ENCODE results near the gene CCDC73. TPM values are rescaled to one million over a fixed set of nuclear protein-coding genes. Genes with fewer than 3 reads are reported as not detected.

CCDC73 gene
- total RNA-seq, 1 donor from 2014 or later, result 0.14 TPM

DNA sequence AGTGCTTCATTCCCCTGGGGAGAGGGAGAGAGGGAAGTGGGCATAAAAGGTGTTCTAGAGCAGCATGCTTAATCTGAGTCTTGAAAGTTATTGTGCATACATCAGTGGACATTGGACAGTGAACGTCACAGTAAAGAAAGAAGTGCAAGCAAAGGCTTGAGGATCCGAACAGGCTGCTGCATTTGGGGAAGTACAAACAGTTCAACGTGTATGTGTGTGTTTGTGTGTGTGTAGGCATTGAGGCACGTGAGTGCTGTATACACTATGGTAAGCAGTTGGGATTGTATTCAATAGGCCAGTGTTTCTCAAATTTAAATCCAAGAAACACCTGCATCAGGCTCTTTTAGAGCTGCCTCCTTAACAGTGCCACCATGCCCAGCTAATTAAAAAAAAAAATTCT is 221.2 kb downstream of the CCDC73 start:
- Mint-ChIP-seq H3K36me3 (ENCODE audit: low read depth) (no peaks in the 10 kb centered on the region), H3K4me1 (ENCODE audit: low read depth) (no peaks in the 10 kb centered on the region), H3K27ac (no peak overlapping the region), H3K9me3 (no peaks in the 10 kb centered on the region), H3K27me3 (ENCODE audit: low read depth) (peaks cover 7% of the 10 kb centered on the region), H3K4me3 (ENCODE audit: low read depth) (no peak overlapping the region)
- intact Hi-C loops (cut with micrococcal nuclease), result no loop called here
- DNase-seq (ENCODE audit: low spot score), result no peak

DNA sequence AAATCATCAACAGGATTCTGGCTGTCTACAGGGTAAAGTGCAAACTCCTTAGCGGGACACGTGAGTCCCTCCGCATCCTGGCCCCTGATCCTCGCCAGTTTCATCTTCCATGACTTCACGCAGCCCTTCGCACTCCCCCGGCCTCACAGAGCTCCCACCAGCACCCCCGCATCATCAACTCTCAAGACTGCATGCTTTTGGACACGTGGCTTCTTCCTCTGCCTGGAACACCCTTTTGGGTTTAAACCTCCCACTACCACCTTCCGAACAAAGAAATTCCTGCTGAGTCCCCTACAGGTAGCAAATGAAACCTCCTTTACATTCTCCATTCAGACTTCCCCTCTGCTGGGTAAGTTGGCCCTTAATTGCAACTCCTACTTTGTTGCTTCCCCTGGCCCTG is 223.4 kb downstream of the CCDC73 start:
- no peak overlapping the region for H3K4me3 Mint-ChIP-seq (ENCODE audit: low read depth)

DNA sequence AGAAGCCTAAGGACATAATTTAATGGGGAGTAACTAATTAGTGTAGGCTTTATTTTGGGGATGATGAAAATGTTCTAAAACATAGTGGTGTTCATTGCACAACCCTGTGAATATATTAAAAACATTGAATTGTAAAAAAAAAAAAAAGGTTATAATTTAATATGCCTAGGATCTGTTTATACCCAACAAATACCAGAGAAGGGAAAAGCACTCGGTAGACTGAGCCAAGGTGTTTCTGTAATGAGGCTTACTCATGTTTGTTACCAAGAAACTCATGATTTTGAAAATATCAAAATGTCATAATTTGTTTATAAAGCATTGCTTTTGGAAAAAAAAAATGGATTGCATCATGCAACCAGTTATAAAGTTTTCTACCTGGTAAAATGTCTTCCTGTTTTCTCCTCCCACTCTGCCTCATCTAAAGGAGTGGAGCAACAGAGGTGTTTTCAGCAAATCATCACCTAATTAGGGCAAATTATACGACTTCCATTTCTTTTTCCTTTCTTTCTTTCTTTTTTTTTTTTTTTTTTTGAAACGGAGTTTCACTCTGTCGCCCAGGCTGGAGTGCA is 225.1 kb downstream of the CCDC73 start:
- peaks cover 7% of the 10 kb centered on the region for H3K27me3 Mint-ChIP-seq (ENCODE audit: low read depth)
- no peak overlapping the region for H3K27ac Mint-ChIP-seq
- intact Hi-C loops (cut with micrococcal nuclease), result no loop called here
- H3K36me3 Mint-ChIP-seq (ENCODE audit: low read depth), result no peaks in the 10 kb centered on the region
- H3K9me3 Mint-ChIP-seq, result no peaks in the 10 kb centered on the region
- DNase-seq (ENCODE audit: low spot score), result no peak
- H3K4me1 Mint-ChIP-seq (ENCODE audit: low read depth), result peaks cover 7% of the 10 kb centered on the region
- no peak overlapping the region for H3K4me3 Mint-ChIP-seq (ENCODE audit: low read depth)

More for the DNA sequence above, 223.4 kb downstream of the CCDC73 start:
- intact Hi-C loops (cut with micrococcal nuclease), result no loop called here
- DNase-seq (ENCODE audit: low spot score), result no peak
- Mint-ChIP-seq H3K27me3 (ENCODE audit: low read depth) (peaks cover 7% of the 10 kb centered on the region), H3K9me3 (no peaks in the 10 kb centered on the region), H3K27ac (no peak overlapping the region), H3K4me1 (ENCODE audit: low read depth) (peaks cover 7% of the 10 kb centered on the region), H3K36me3 (ENCODE audit: low read depth) (no peaks in the 10 kb centered on the region)

DNA sequence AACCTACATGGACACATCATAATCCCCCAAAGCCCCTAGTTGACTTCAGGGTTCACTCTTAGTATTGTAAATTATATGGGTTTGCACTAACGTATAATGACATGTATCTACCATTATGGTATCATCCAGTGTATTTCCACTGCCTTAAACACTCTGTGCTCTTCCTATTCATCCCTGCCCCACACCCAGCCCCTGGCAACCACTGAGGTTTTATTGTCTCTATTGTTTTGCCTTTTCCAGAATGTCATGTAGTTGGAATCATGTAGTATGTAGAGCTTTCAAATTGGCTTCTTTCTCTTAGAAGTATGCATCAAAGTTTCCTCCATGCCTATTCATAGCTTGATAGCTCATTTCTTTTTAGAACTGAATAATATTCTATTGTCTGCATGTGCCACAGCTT is 227.3 kb downstream of the CCDC73 start:
- Mint-ChIP-seq H3K27ac (no peak overlapping the region), H3K4me3 (ENCODE audit: low read depth) (no peak overlapping the region)

DNA sequence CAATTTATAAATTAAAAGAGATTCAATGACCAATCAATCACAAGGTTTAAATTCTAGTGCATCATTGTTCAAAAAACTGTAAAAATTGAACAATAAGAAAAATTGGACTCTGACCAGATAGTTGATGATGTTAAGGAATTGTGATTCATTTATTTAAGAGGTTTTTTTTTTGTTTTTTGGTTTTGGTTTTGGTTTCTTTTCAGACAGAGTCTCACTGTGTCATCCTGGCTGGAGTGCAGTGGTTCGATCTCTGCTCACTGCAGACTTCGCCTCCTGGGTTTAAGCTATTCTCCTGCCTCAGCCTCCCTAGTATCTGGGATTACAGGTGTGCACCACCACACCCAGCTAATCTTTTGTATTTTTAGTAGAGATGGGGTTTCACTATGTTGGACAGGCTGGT is 227.9 kb downstream of the CCDC73 start:
- DNase-seq (ENCODE audit: low spot score), result no peak
- no peak overlapping the region for H3K4me3 Mint-ChIP-seq (ENCODE audit: low read depth)
- H3K4me1 Mint-ChIP-seq (ENCODE audit: low read depth), result peaks cover 7% of the 10 kb centered on the region
- no peaks in the 10 kb centered on the region for H3K9me3 Mint-ChIP-seq
- peaks cover 7% of the 10 kb centered on the region for H3K27me3 Mint-ChIP-seq (ENCODE audit: low read depth)
- no peak overlapping the region for H3K27ac Mint-ChIP-seq
- H3K36me3 Mint-ChIP-seq (ENCODE audit: low read depth), result no peaks in the 10 kb centered on the region
- intact Hi-C loops (cut with micrococcal nuclease), result no loop called here

More for the DNA sequence above, 227.3 kb downstream of the CCDC73 start:
- Mint-ChIP-seq H3K27me3 (ENCODE audit: low read depth) (peaks cover 7% of the 10 kb centered on the region), H3K9me3 (no peaks in the 10 kb centered on the region), H3K4me1 (ENCODE audit: low read depth) (peaks cover 7% of the 10 kb centered on the region), H3K36me3 (ENCODE audit: low read depth) (no peaks in the 10 kb centered on the region)
- DNase-seq (ENCODE audit: low spot score), result no peak
- intact Hi-C loops (cut with micrococcal nuclease), result no loop called here

DNA sequence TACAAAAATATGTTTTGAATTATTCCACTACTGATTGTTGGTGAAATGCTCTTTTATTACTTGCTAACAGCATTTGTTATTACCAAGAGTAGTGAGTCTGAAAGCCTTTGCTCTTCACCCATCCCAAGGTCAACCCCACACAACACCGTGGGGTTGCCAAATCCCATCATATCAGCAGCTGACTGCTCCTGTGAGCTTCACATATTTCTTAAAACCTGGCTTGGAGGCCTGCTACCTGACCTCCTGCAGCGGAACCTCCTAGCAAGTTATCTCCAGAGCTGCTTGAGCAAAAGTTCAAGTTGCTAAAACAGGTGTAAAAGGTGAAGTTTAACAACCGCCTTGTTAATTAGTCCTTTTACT is 230.9 kb downstream of the CCDC73 start:
- no peaks in the 10 kb centered on the region for H3K9me3 Mint-ChIP-seq
- no peak overlapping the region for H3K4me3 Mint-ChIP-seq (ENCODE audit: low read depth)
- peaks cover 7% of the 10 kb centered on the region for H3K4me1 Mint-ChIP-seq (ENCODE audit: low read depth)
- intact Hi-C loops (cut with micrococcal nuclease), result no loop called here
- H3K27me3 Mint-ChIP-seq (ENCODE audit: low read depth), result no peaks in the 10 kb centered on the region
- DNase-seq (ENCODE audit: low spot score), result no peak
- H3K36me3 Mint-ChIP-seq (ENCODE audit: low read depth), result no peaks in the 10 kb centered on the region
- no peak overlapping the region for H3K27ac Mint-ChIP-seq

DNA sequence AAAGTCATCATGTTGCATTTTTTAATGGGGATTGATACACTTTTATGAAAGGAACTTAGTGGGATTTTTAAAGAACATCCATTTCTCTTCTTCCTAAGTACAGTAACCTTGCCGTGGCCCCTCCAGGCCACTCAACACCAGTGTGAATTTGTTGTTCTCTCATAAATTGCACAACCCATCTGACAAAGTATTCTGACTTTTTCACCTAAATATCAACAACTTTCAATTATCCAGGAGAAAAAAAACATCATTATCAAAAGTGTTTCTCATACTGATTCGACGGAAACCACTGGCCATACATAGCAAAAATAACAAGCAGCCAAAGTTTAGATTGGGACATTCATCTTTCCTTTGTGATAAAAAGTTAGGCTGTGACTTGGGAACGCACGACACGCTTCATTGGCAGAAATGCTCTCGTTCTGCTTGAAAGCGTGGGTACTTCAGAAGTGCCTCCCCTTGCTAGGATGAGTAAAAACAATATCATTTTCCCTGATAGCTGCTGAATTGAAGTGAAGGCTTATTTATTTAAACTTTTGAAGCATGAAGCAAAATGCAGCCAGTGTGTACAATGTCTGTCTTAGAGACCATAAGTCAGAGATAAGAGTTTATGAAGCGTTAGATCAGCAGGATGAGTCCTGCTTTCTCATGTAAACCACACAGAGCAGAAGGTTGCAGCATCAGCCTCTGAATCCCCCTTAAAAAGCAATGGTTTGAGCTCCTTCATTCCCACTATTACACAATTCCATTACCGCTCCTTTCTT is 231.4 kb downstream of the CCDC73 start:
- intact Hi-C loops (cut with micrococcal nuclease), result no loop called here
- H3K36me3 Mint-ChIP-seq (ENCODE audit: low read depth), result no peaks in the 10 kb centered on the region
- H3K4me3 Mint-ChIP-seq (ENCODE audit: low read depth), result no peak overlapping the region
- DNase-seq (ENCODE audit: low spot score), result no peak
- H3K27me3 Mint-ChIP-seq (ENCODE audit: low read depth), result no peaks in the 10 kb centered on the region
- peaks cover 7% of the 10 kb centered on the region for H3K4me1 Mint-ChIP-seq (ENCODE audit: low read depth)
- no peak overlapping the region for H3K27ac Mint-ChIP-seq
- H3K9me3 Mint-ChIP-seq, result no peaks in the 10 kb centered on the region

DNA sequence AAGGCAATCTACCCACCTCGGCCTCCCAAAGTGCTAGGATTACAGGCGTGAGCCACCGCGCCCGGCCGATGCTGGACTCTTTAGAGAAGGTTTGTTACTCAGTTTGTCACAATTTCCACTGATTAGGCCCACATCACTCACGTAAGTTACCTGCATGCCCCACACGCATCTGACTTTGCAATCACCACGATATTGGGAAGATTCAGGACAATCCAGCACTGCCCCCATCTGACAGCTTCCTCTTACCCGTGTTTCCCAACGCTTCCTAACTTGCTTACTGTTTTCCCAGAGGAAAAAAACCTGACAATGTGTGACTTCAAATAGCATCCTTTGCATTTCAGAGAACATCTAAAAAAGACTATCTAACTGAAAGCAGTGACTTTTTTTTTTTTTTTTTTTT is 232.6 kb downstream of the CCDC73 start:
- H3K4me1 Mint-ChIP-seq (ENCODE audit: low read depth), result peaks cover 3% of the 10 kb centered on the region
- H3K27me3 Mint-ChIP-seq (ENCODE audit: low read depth), result no peaks in the 10 kb centered on the region
- no peak for DNase-seq (ENCODE audit: low spot score)
- H3K9me3 Mint-ChIP-seq, result no peaks in the 10 kb centered on the region
- no peak overlapping the region for H3K27ac Mint-ChIP-seq
- H3K4me3 Mint-ChIP-seq (ENCODE audit: low read depth), result no peak overlapping the region
- no peaks in the 10 kb centered on the region for H3K36me3 Mint-ChIP-seq (ENCODE audit: low read depth)
- intact Hi-C loops (cut with micrococcal nuclease), result no loop called here

DNA sequence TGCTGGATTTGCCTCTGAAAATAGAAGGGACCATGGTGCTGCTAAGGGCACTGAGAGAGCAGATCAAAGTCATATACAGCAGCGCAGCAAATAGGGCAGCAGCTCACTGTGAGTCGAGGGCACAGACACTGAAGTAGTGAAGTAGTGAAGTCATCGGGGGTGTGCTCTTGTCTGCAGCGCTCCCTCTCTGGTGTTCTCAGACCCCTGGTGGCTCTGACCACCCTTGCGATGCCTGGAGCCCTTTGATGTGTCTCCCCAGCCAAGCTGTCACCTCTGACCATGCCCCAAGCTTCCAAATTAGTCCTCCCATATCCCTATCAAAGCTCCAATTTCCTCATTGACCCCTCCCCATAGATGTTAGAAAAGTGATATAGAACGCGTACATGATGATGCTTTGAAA is 238.6 kb downstream of the CCDC73 start:
- Mint-ChIP-seq H3K27me3 (ENCODE audit: low read depth) (no peaks in the 10 kb centered on the region), H3K4me3 (ENCODE audit: low read depth) (no peak overlapping the region), H3K27ac (no peak overlapping the region), H3K9me3 (no peaks in the 10 kb centered on the region), H3K4me1 (ENCODE audit: low read depth) (no peaks in the 10 kb centered on the region), H3K36me3 (ENCODE audit: low read depth) (no peaks in the 10 kb centered on the region)
- intact Hi-C loops (cut with micrococcal nuclease), result no loop called here
- DNase-seq (ENCODE audit: low spot score), result no peak

DNA sequence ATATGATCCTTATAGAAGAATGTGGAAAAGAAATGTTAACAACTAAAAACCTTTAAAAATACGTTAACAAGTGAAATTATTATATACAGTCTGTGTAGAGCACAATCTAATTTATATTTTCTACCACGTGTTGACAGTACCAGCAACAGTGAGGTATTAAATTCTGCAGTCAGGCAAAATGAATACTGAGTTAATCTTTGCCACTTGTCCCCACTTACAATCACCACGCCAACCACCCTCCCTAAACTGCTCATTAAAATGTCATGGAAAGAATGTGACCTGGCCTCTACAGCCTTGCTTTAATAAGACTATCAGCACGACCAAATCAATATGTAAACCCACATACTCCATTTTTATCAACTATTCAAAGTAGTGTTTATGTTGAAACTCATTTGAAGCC is 239.4 kb downstream of the CCDC73 start:
- no peak for DNase-seq (ENCODE audit: low spot score)
- Mint-ChIP-seq H3K9me3 (no peaks in the 10 kb centered on the region), H3K4me3 (ENCODE audit: low read depth) (no peak overlapping the region), H3K27me3 (ENCODE audit: low read depth) (peaks cover 3% of the 10 kb centered on the region), H3K27ac (no peak overlapping the region), H3K4me1 (ENCODE audit: low read depth) (no peaks in the 10 kb centered on the region), H3K36me3 (ENCODE audit: low read depth) (no peaks in the 10 kb centered on the region)
- intact Hi-C loops (cut with micrococcal nuclease), result no loop called here

Other genes starting within 250 kb of the CCDC73 start
- 315 and 317 TPM in 2 replicates for gene EIF3M, start 210.8 kb downstream of the CCDC73 start, total RNA-seq
- 1.1 and 1.3 TPM in 2 replicates for gene PRRG4, start 35.3 kb upstream of the CCDC73 start, total RNA-seq
- gene QSER1, start 98.1 kb upstream of the CCDC73 start, total RNA-seq, result 17.9 and 18.2 TPM in 2 replicates
- 0.57 and 0.82 TPM in 2 replicates for gene DEPDC7, start 221.2 kb upstream of the CCDC73 start, total RNA-seq
- gene TCP11L1, start 244.9 kb upstream of the CCDC73 start, total RNA-seq, result 12.4 and 13.8 TPM in 2 replicates